GM06990 (cell line): ENCODE measurements around the gene ABHD16A.

Experiments
- DNase-seq: peaks from one replicate; pipeline ENCODE4 v3.0.0-alpha.2; 2011; ENCODE audit not compliant: insufficient read length; ENCODE audit errors: extremely low read depth
- H3K27me3 ChIP-seq: replicated peaks from 2 replicates; pipeline ENCODE4 v1.6.0; 2011; ENCODE audit warnings: low read length; ENCODE audit not compliant: control insufficient read depth, insufficient read depth
- H3K36me3 ChIP-seq: 2 replicates; pipeline ENCODE4 v1.5.1; 2011; ENCODE audit warnings: low read length; ENCODE audit not compliant: control insufficient read depth, insufficient read depth
- H3K4me3 ChIP-seq: replicated peaks from 2 replicates; pipeline ENCODE4 v1.5.1; 2011; ENCODE audit warnings: low read depth, mild to moderate bottlenecking, control low read depth, low read length
- CTCF ChIP-seq: IDR thresholded peaks from 2 replicates; pipeline ENCODE4 v1.5.1; 2011; ENCODE audit warnings: low read length, control low read depth, mild to moderate bottlenecking, inconsistent platforms; ENCODE audit not compliant: insufficient read depth, poor library complexity, severe bottlenecking

Gene ABHD16A

GRCh38 chr6:31676322-31676903, 26.7 kb downstream of the ABHD16A start:
- Histone ChIP-seq H3K4me3 (no peak overlapping the region), H3K36me3 (peaks cover 7% of the 10 kb centered on the region), H3K27me3 (no peaks in the 10 kb centered on the region)
- no peak for DNase-seq
- TF ChIP-seq CTCF = no peak

DNA sequence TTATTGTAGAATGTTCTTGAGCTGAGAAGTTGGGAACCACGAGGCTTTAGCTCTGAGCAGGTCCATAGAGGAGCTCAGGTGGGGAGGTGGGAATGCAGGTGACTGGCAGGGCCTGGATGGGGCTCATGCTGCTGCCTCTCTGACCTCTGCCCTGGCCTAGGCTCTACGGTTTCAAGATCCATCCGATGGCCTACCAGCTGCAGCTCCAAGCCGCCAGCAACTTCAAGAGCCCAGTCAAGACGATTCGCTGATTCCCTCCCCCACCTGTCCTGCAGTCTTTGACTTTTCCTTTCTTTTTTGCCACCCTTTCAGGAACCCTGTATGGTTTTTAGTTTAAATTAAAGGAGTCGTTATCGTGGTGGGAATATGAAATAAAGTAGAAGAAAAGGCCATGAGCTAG, 33.4 kb downstream of the ABHD16A start, which contains the start of gene LY6G5B:
Gene LY6G5B (plus strand): TSS at position 301 of the 400 bp plus-strand sequence. CDS start 975 bp downstream, outside the sequence.
- TF ChIP-seq CTCF = no peak

DNA sequence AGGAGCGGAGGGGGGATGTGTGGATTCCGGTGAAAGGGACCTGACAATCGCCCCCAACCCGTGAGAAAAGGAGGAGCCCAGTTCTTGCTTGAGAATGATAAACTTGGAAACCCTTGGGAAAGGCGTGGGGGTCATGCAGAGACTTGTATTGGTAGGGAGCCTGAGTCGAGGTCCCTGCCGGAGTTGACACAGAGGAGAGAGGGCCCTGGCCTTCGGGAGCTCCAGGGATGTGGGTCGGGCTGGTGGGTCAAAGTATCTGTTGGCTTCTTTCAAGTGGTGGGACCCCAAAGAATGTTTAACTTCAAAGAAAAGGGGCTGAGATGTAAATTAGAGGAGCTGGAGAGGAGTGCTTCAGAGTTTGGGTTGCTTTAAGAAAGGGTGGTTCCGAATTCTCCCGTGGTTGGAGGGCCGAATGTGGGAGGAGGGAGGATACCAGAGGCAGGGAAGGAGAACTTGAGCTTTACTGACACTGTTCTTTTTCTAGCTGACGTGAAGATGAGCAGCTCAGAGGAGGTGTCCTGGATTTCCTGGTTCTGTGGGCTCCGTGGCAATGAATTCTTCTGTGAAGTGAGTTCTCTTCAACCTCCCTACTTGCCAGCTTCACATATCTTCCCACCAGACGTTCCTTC, 36.7 kb downstream of the ABHD16A start:
- TF ChIP-seq CTCF = no peak
- Histone ChIP-seq H3K27me3 (no peaks in the 10 kb centered on the region), H3K4me3 (peak overlapping the region; percentile 98), H3K36me3 (peaks cover 29% of the 10 kb centered on the region)
- no peak for DNase-seq

More for the DNA sequence above, 33.4 kb downstream of the ABHD16A start, which contains the start of gene LY6G5B:
- no peak for DNase-seq
- peaks cover 32% of the 10 kb centered on the region for H3K36me3 ChIP-seq
- H3K4me3 ChIP-seq = no peak within 1 kb of the TSS
- H3K27me3 ChIP-seq = no peaks in the 10 kb centered on the region

DNA sequence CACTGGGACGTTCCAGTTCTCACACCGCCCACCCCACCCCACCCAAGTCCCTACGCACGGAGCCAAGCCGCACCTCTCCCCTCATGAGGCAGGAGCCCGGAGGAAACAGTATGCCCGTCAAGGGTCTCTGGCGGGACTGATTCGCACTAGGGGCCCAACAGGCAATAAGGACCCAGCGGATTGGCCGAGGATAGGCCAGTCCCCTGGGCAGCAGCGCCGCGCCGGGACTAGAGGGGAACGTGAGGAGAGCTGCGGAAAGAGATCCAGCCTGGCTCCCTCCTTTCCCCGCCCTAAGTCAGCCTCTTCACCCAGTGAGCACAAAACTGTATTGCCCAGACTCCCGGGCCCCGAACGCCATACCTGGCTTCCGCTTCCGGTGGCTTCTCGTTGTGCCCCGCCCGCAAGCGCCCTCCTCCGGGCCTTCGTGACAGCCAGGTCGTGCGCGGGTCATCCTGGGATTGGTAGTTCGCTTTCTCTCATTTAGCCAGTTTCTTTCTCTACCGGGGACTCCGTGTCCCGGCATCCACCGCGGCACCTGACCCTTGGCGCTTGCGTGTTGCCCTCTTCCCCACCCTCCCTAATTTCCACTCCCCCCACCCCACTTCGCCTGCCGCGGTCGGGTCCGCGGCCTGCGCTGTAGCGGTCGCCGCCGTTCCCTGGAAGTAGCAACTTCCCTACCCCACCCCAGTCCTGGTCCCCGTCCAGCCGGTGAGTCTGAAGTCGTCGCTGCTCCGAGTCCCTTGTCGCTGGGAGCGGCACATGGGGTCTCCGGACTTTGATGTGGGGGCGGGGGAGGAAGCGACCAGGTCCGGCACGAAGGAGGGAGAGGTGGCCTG, 37.4 kb downstream of the ABHD16A start, which contains the start of gene CSNK2B:
Gene CSNK2B (plus strand): TSS at position 580 of the 836 bp plus-strand sequence. CDS start 752 bp downstream, outside the sequence.
- TF ChIP-seq CTCF = no peak
- DNase-seq = peak; percentile 96
- Histone ChIP-seq H3K27me3 (no peaks in the 10 kb centered on the region), H3K4me3 (peak within 1 kb of the TSS; percentile 98), H3K36me3 (peaks cover 24% of the 10 kb centered on the region)

- Histone ChIP-seq H3K36me3 (peaks cover 23% of the 10 kb centered on the region), H3K27me3 (no peaks in the 10 kb centered on the region), H3K4me3 (peak within 1 kb of the TSS; percentile 98)
- DNase-seq = peak; percentile 82
- TF ChIP-seq CTCF = no peak
These were observed 38.2 kb downstream of the ABHD16A start, which contains the start of gene GPANK1 for GRCh38 chr6:31664790-31665500. TSS of gene GPANK1 (minus strand) at chr6:31664997. CDS start at chr6:31664478, 519 bp downstream.
